Uterus (tissue), 4 donors: ENCODE results near the gene PTPRR. TPM values are rescaled to one million over a fixed set of nuclear protein-coding genes. Genes with fewer than 3 reads are reported as not detected.

ENCODE experiments used
- DNase-seq, 2 donors: peaks; one replicate each; pipeline ENCODE4 v3.0.0-alpha.2; 2019 to 2020
- H3K27ac ChIP-seq, 2 donors: fragments of 200-600 bp; sonication (generic); 1 replicate in 1 of 2; 2 replicates in 1 of 2; pipeline ENCODE4 v1.5.1; 2016 to 2018
- H3K27me3 ChIP-seq, 2 donors: fragments of 200-600 bp; sonication (generic); one replicate each; pipeline ENCODE4 v1.5.1; 2018 to 2019; ENCODE audit warnings: control low read depth in 1 of 2
- H3K36me3 ChIP-seq, 2 donors: fragments of 200-600 bp; sonication (generic); one replicate each; pipeline ENCODE4 v1.5.1; 2019; ENCODE audit warnings: control low read depth in 1 of 2
- H3K4me1 ChIP-seq, 2 donors: fragments of 200-600 bp; sonication (generic); one replicate each; pipeline ENCODE4 v1.5.1; 2018 to 2019; ENCODE audit warnings: control low read depth in 1 of 2
- H3K4me3 ChIP-seq, 2 donors: fragments of 200-600 bp; sonication (generic); 1 replicate in 1 of 2; 2 replicates in 1 of 2; pipeline ENCODE4 v1.5.1; 2018 to 2019; ENCODE audit warnings: mild to moderate bottlenecking in 1 of 2
- H3K9me3 ChIP-seq, 2 donors: fragments of 200-600 bp; sonication (generic); one replicate each; pipeline ENCODE4 v1.5.1; 2019; ENCODE audit warnings: control low read depth in 1 of 2
- CTCF ChIP-seq, 4 experiments: fragments of 200-600 bp in 2 of 4; fragments of 450-650 bp in 2 of 4; sonication (generic) in 2 of 4; IDR thresholded peaks; one replicate each; pipeline ENCODE4 v1.5.1; 2016 to 2019; ENCODE audit warnings: antibody characterized with exemption in 4 of 4, mild to moderate bottlenecking in 2 of 4, moderate library complexity in 1 of 4
- POLR2A ChIP-seq, 2 donors: fragments of 450-650 bp; IDR thresholded peaks; one replicate each; pipeline ENCODE4 v1.6.1; 2016; ENCODE audit warnings: antibody characterized with exemption in 2 of 2, mild to moderate bottlenecking in 1 of 2, moderate library complexity in 1 of 2
- intact Hi-C: fragments of 100-400 bp; cut with DNase I; formaldehyde crosslinking; loops from one replicate; pipeline ENCODE4 v1.15.1; 2023; ENCODE audit warnings: low total_unique reads
- total RNA-seq, 4 donors: library from RNA; depleted of rRNA in 3 of 4; stranded (reverse); fragments of >200 nt in 3 of 4; gene quantifications; one replicate each; pipeline versions ENCODE4 v1.1.0 to v1.2.4, GENCODE V29; 2014 to 2023
- donor health status: DM: yes; HTN: yes; CAD: no.

Gene PTPRR
- total RNA-seq, 4 donors from 2014 or later = 0.62 to 43.3 (median 7.6) TPM

- H3K27ac ChIP-seq = no peak overlapping the region
- no peaks in the 10 kb centered on the region for H3K36me3 ChIP-seq
- peaks cover 0 to 7% of the 10 kb centered on the region in 2 donors for H3K27me3 ChIP-seq
- H3K4me1 ChIP-seq = no peaks in the 10 kb centered on the region
- H3K4me3 ChIP-seq = no peak overlapping the region
- no peak for DNase-seq
- TF ChIP-seq POLR2A (IDR thresholded peaks at IDR 0.05) (no peak), CTCF (IDR thresholded peaks at IDR 0.05) (no peak)
- H3K9me3 ChIP-seq = no peaks in the 10 kb centered on the region
- intact Hi-C loops = no loop called here
Measured at GRCh38 chr12:70919597-70920035, 922 bp downstream of the PTPRR start.

GRCh38 chr12:70919176-70919575, 1.4 kb downstream of the PTPRR start:
- no peak for DNase-seq
- Histone ChIP-seq H3K27ac (no peak overlapping the region), H3K36me3 (no peaks in the 10 kb centered on the region), H3K4me3 (no peak overlapping the region), H3K4me1 (no peaks in the 10 kb centered on the region), H3K9me3 (no peaks in the 10 kb centered on the region), H3K27me3 (peaks cover 0 to 7% of the 10 kb centered on the region in 2 donors)
- intact Hi-C loops = no loop called here
- TF ChIP-seq CTCF (IDR thresholded peaks at IDR 0.05) = no peak
- TF ChIP-seq POLR2A (IDR thresholded peaks at IDR 0.05) = no peak

GRCh38 chr12:70918321-70918720, 2.2 kb downstream of the PTPRR start:
- Histone ChIP-seq H3K9me3 (no peaks in the 10 kb centered on the region), H3K27ac (no peak overlapping the region), H3K36me3 (no peaks in the 10 kb centered on the region), H3K27me3 (peaks cover 0 to 7% of the 10 kb centered on the region in 2 donors), H3K4me3 (no peak overlapping the region), H3K4me1 (no peaks in the 10 kb centered on the region)
- DNase-seq = no peak
- TF ChIP-seq CTCF (IDR thresholded peaks at IDR 0.05) (no peak), POLR2A (IDR thresholded peaks at IDR 0.05) (no peak)
- intact Hi-C loops = no loop called here

GRCh38 chr12:70910666-70911065, 9.9 kb downstream of the PTPRR start:
- Histone ChIP-seq H3K4me1 (no peaks in the 10 kb centered on the region), H3K27me3 (no peaks in the 10 kb centered on the region), H3K27ac (no peak overlapping the region), H3K36me3 (no peaks in the 10 kb centered on the region), H3K4me3 (no peak overlapping the region), H3K9me3 (no peaks in the 10 kb centered on the region)
- intact Hi-C loops = no loop called here
- no peak for TF ChIP-seq CTCF (IDR thresholded peaks at IDR 0.05)
- no peak for TF ChIP-seq POLR2A (IDR thresholded peaks at IDR 0.05)
- DNase-seq = no peak

GRCh38 chr12:70908978-70909377, 11.6 kb downstream of the PTPRR start:
- Histone ChIP-seq H3K27ac (no peak overlapping the region), H3K4me1 (no peaks in the 10 kb centered on the region), H3K36me3 (no peaks in the 10 kb centered on the region), H3K27me3 (no peaks in the 10 kb centered on the region), H3K9me3 (no peaks in the 10 kb centered on the region), H3K4me3 (no peak overlapping the region)
- DNase-seq = no peak
- intact Hi-C loops = no loop called here
- no peak for TF ChIP-seq POLR2A (IDR thresholded peaks at IDR 0.05)
- no peak for TF ChIP-seq CTCF (IDR thresholded peaks at IDR 0.05)
